MM.1S (cell line): ENCODE data around the gene GSG1.

Source experiments
- DNase-seq: peaks from one replicate; pipeline ENCODE4 v3.0.0-alpha.2; 2015
- H2AFZ ChIP-seq: fragments of 300-600 bp; sonication (generic); 2 replicates; pipeline ENCODE4 v1.6.0; 2016; ENCODE audit warnings: antibody characterized with exemption, low read length
- H3F3A ChIP-seq: fragments of 300-600 bp; sonication (generic); 2 replicates; pipeline ENCODE4 v1.6.1; 2016; ENCODE audit warnings: mild to moderate bottlenecking, antibody characterized with exemption, low read length, moderate library complexity, mixed read lengths; ENCODE audit not compliant: insufficient read depth
- H3K27ac ChIP-seq: fragments of 300-600 bp; sonication (generic); 2 replicates; pipeline ENCODE4 v1.5.1; 2016; ENCODE audit warnings: mild to moderate bottlenecking, low read length
- H3K27me3 ChIP-seq: fragments of 300-600 bp; sonication (generic); replicated peaks from 2 replicates; pipeline ENCODE4 v1.6.0; 2016; ENCODE audit warnings: low read length; ENCODE audit not compliant: insufficient read depth
- H3K36me3 ChIP-seq: fragments of 300-600 bp; sonication (generic); replicated peaks from 2 replicates; pipeline ENCODE4 v1.6.1; 2016; ENCODE audit warnings: mild to moderate bottlenecking, low read length, mixed read lengths; ENCODE audit not compliant: insufficient read depth
- H3K4me1 ChIP-seq: fragments of 300-600 bp; sonication (generic); 2 replicates; pipeline ENCODE4 v1.6.1; 2016; ENCODE audit warnings: low read length, mixed read lengths
- H3K4me2 ChIP-seq: fragments of 300-600 bp; sonication (generic); 2 replicates; pipeline ENCODE4 v1.6.0; 2016; ENCODE audit warnings: low read depth, low read length
- H3K4me3 ChIP-seq: fragments of 300-600 bp; sonication (generic); 2 replicates; pipeline ENCODE4 v1.5.1; 2016; ENCODE audit warnings: low read length, mixed read lengths
- H3K79me2 ChIP-seq: fragments of 300-600 bp; sonication (generic); 2 replicates; pipeline ENCODE4 v1.6.1; 2016; ENCODE audit warnings: mixed run types, low read length, mixed read lengths
- H3K9ac ChIP-seq: fragments of 300-600 bp; sonication (generic); 2 replicates; pipeline ENCODE4 v1.6.1; 2016; ENCODE audit warnings: low read length, mixed read lengths
- H3K9me2 ChIP-seq: fragments of 300-600 bp; sonication (generic); replicated peaks from 2 replicates; pipeline ENCODE4 v1.6.1; 2016; ENCODE audit warnings: mild to moderate bottlenecking, low read length, mixed read lengths; ENCODE audit not compliant: insufficient read depth
- H3K9me3 ChIP-seq: fragments of 300-600 bp; sonication (generic); replicated peaks from 2 replicates; pipeline ENCODE4 v1.6.1; 2016; ENCODE audit warnings: mild to moderate bottlenecking, low read length, mixed read lengths; ENCODE audit not compliant: insufficient read depth
- H4K20me1 ChIP-seq: fragments of 300-600 bp; sonication (generic); 2 replicates; pipeline ENCODE4 v1.6.1; 2016; ENCODE audit warnings: mild to moderate bottlenecking, low read length, moderate library complexity, mixed read lengths; ENCODE audit not compliant: insufficient read depth
- CTCF ChIP-seq: fragments of 300-600 bp; sonication (generic); IDR thresholded peaks from 2 replicates; pipeline ENCODE4 v1.5.1; 2016; ENCODE audit warnings: antibody characterized with exemption, low read length, mixed read lengths
- EZH2 ChIP-seq: fragments of 300-600 bp; sonication (generic); optimal IDR thresholded peaks from 2 replicates; pipeline ENCODE3; 2017; ENCODE audit warnings: low read depth, mild to moderate bottlenecking, antibody characterized with exemption, low read length, mixed read lengths
- EZH2phosphoT487 ChIP-seq: fragments of 300-600 bp; sonication (generic); IDR thresholded peaks from 2 replicates; pipeline ENCODE4 v1.6.1; 2018; ENCODE audit warnings: antibody characterized with exemption, low read length

Gene GSG1

GRCh38 chr12:13106666-13107065, 3.2 kb upstream of the GSG1 start:
- no peak overlapping the region for H3K4me2 ChIP-seq
- H3K27me3 ChIP-seq: no peaks in the 10 kb centered on the region
- peaks cover 8% of the 10 kb centered on the region for H3F3A ChIP-seq
- DNase-seq: no peak
- H3K36me3 ChIP-seq: no peaks in the 10 kb centered on the region
- no peak overlapping the region for H2AFZ ChIP-seq
- H3K9ac ChIP-seq: no peak overlapping the region
- TF ChIP-seq CTCF (no peak), EZH2phosphoT487 (no peak), EZH2 (no peak)
- no peaks in the 10 kb centered on the region for H4K20me1 ChIP-seq
- no peaks in the 10 kb centered on the region for H3K9me2 ChIP-seq
- peaks cover 12% of the 10 kb centered on the region for H3K4me1 ChIP-seq
- H3K9me3 ChIP-seq: no peaks in the 10 kb centered on the region
- H3K27ac ChIP-seq: no peak overlapping the region
- no peaks in the 10 kb centered on the region for H3K79me2 ChIP-seq
- H3K4me3 ChIP-seq: no peak overlapping the region

GRCh38 chr12:13105781-13106180, 2.3 kb upstream of the GSG1 start:
- peaks cover 13% of the 10 kb centered on the region for H3K4me1 ChIP-seq
- no peak for TF ChIP-seq EZH2
- no peak for TF ChIP-seq EZH2phosphoT487
- TF ChIP-seq CTCF: no peak
- H3K79me2 ChIP-seq: no peaks in the 10 kb centered on the region
- no peaks in the 10 kb centered on the region for H4K20me1 ChIP-seq
- no peak overlapping the region for H3K9ac ChIP-seq
- H3K9me2 ChIP-seq: no peaks in the 10 kb centered on the region
- no peaks in the 10 kb centered on the region for H3K9me3 ChIP-seq
- no peak overlapping the region for H3K27ac ChIP-seq
- no peak overlapping the region for H3K4me2 ChIP-seq
- no peak for DNase-seq
- H3K27me3 ChIP-seq: no peaks in the 10 kb centered on the region
- H3K36me3 ChIP-seq: no peaks in the 10 kb centered on the region
- peaks cover 10% of the 10 kb centered on the region for H3F3A ChIP-seq
- no peak overlapping the region for H3K4me3 ChIP-seq
- no peak overlapping the region for H2AFZ ChIP-seq

- Histone ChIP-seq H3K4me3 (no peak overlapping the region), H3K9me3 (no peaks in the 10 kb centered on the region), H3F3A (peaks cover 10% of the 10 kb centered on the region), H3K4me2 (no peak overlapping the region), H3K9ac (no peak overlapping the region), H3K4me1 (peaks cover 25% of the 10 kb centered on the region), H3K79me2 (no peaks in the 10 kb centered on the region), H3K36me3 (no peaks in the 10 kb centered on the region), H3K27ac (no peak overlapping the region), H4K20me1 (no peaks in the 10 kb centered on the region), H3K9me2 (no peaks in the 10 kb centered on the region), H3K27me3 (no peaks in the 10 kb centered on the region), H2AFZ (no peak overlapping the region)
- DNase-seq: no peak
- TF ChIP-seq CTCF (no peak), EZH2 (no peak), EZH2phosphoT487 (no peak)
These were observed 942 bp upstream of the GSG1 start for GRCh38 chr12:13104409-13104808.
